Measurements from ENCODE around the gene TMTC1. TPM values are rescaled to one million over a fixed set of nuclear protein-coding genes. Genes with fewer than 3 reads are reported as not detected.
A peak's percentile ranks its signal among the peaks of the same experiment; 100 is the strongest.

The TMTC1 gene
- total and polyA plus RNA-seq, 3 donors from 2014 or later = 8.4 to 13.6 (median 11.5) TPM

DNA sequence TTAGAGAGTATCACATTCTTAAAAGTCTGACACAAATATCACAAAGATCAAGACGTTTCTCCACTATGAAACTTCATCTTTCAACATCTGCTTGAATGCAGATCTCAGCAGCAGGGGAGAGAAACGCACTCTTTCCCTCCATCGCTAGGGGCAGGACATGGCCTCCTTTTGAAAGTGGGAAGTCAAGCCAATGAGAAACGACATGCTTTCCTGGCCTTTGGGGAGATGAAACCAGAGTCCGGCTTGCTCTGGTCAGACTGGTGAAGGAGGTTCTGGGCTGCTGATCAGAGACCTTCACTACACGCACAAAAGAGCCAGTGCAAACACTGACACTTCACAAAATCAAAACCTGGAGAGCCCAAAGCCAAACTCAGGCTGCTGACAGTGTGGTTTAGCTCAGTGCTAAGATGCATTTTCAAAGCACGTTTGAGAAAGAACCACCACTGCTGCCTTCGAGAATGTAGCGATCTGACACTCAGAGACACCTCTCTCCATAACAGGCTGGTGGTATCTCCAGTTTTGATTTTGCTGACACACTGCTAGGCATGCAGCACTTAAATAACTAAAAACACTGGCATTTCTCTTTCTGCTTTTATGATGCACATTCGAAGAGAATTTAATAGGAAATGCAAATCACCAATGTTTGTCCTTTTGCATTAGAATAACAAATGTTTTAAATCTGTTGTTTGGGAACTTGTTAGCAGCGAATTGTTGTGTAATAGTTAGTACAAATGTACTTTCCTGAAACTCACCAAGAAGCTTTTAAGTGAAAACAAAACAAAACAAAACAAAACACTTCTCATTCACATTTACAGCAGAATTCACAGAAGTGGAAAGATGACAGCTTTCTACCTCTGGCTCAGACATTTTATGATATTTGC lies 192.4 kb downstream of the TMTC1 start:
- WGBS, 2 donors = 44 to 51% methylated on average over 11 of the region's 11 CpGs

DNA sequence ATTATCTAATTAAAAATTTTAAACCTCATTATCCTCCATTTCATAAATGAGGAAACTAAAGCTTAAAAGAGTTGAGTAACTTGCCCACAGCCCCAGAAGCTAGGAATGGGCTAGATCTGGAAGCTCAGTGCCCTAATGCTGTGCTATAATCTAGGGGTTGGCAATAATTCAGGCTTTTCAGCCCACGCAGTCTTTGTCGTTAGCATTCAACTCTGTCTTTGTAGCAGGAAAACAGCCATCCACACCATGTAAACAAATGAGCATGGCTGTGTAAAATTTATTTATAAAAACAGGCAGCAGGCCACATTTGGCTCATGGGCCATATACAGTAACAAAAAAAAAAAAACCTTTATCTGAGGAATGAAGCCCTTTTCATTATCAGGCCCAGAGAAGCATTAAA lies 193.9 kb downstream of the TMTC1 start:
- Histone ChIP-seq H3K4me1 (no peaks in the 10 kb centered on the region), H3K4me3 (no peak overlapping the region), H3K27ac (no peak overlapping the region), H3K27me3 (no peaks in the 10 kb centered on the region), H3K9me3 (no peaks in the 10 kb centered on the region), H3K36me3 (ENCODE audit: low read depth, missing control alignments) (no peaks in the 10 kb centered on the region)
- TF ChIP-seq POLR2A (IDR thresholded peaks at IDR 0.05) = no peak
- TF ChIP-seq, protein P1, sequence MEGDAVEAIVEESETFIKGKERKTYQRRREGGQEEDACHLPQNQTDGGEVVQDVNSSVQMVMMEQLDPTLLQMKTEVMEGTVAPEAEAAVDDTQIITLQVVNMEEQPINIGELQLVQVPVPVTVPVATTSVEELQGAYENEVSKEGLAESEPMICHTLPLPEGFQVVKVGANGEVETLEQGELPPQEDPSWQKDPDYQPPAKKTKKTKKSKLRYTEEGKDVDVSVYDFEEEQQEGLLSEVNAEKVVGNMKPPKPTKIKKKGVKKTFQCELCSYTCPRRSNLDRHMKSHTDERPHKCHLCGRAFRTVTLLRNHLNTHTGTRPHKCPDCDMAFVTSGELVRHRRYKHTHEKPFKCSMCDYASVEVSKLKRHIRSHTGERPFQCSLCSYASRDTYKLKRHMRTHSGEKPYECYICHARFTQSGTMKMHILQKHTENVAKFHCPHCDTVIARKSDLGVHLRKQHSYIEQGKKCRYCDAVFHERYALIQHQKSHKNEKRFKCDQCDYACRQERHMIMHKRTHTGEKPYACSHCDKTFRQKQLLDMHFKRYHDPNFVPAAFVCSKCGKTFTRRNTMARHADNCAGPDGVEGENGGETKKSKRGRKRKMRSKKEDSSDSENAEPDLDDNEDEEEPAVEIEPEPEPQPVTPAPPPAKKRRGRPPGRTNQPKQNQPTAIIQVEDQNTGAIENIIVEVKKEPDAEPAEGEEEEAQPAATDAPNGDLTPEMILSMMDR (IDR thresholded peaks at IDR 0.05) = no peak
- no peak for DNase-seq
- 70 to 100% methylated on average over 1 to 2 of the region's 2 CpGs for WGBS, 2 donors
- intact Hi-C loops (cut with DNase I; ENCODE audit: low total_unique reads) = no loop called here

More for the DNA sequence above, 192.4 kb downstream of the TMTC1 start:
- Histone ChIP-seq H3K27me3 (no peaks in the 10 kb centered on the region), H3K9me3 (no peaks in the 10 kb centered on the region), H3K4me3 (no peak overlapping the region), H3K4me1 (no peaks in the 10 kb centered on the region), H3K27ac (no peak overlapping the region), H3K36me3 (ENCODE audit: low read depth, missing control alignments) (no peaks in the 10 kb centered on the region)
- peak; percentile 26 for DNase-seq
- intact Hi-C loops (cut with DNase I; ENCODE audit: low total_unique reads) = no loop called here
- TF ChIP-seq, protein P1 (IDR thresholded peaks at IDR 0.05) = peak in 2 of 3 experiments; percentile 22 to 23
- no peak for TF ChIP-seq POLR2A (IDR thresholded peaks at IDR 0.05)

DNA sequence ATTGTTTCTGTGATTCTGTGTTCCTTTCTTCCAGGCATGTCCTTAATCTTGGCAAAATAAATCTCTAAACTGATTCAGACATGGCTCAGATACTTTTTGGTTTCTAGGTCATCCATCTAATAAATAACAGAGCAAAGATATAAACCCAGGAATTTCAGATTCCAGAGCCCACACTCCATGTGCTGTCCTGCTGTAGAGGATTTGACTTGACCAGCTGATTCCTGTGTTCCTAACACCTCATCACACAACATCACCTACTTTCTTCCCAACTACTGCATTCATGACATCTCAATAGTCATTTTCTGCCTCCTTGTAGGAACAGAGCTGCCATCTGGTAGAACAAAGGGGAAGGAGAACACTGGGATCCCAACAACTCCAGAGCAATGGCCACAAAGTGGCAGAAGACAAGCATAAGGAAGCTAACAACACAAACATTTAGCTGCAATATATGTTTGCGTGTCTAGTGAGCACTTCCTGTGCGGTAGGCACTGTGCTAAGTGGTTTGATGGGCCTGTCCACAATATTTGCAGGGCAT lies 194.4 kb downstream of the TMTC1 start:
- WGBS, 2 donors = 91 to 98% methylated on average over 2 of the region's 2 CpGs
- Histone ChIP-seq H3K27me3 (no peaks in the 10 kb centered on the region), H3K4me1 (no peaks in the 10 kb centered on the region), H3K9me3 (no peaks in the 10 kb centered on the region), H3K36me3 (ENCODE audit: low read depth, missing control alignments) (no peaks in the 10 kb centered on the region), H3K27ac (no peak overlapping the region), H3K4me3 (no peak overlapping the region)
- no peak for TF ChIP-seq POLR2A (IDR thresholded peaks at IDR 0.05)
- TF ChIP-seq, protein P1 (IDR thresholded peaks at IDR 0.05) = no peak
- DNase-seq = no peak
- intact Hi-C loops (cut with DNase I; ENCODE audit: low total_unique reads) = no loop called here

DNA sequence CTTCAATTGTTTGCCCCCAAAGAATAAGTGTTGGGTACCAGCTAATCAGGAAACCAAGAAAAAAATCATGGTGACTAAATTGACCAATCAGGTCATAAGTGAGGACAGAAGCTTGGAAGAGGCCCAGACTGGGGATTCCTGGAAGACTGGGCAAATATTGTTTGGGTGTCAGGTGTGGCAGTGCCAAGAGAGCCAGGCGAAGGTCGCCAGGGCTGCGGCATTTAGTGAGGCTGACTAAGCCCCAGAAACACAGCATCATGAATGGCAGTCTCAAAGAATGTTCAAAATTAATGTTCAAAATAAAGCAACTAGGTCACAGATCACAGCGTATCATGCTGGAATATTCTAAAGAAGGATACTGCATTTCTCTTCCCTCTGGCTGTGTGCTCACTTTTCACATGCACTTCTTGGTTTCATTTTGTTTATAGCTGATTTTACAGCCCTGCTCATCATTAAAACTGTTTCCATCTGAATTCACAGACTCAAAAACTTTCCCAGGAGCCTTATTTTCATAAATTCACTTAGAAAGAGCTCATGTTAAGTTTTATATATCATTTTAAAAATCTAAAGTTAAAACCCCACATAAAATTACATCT lies 201.0 kb downstream of the TMTC1 start:
- intact Hi-C loops (cut with DNase I; ENCODE audit: low total_unique reads) = no loop called here
- peaks cover 26% of the 10 kb centered on the region for H3K4me1 ChIP-seq
- DNase-seq = no peak
- no peak overlapping the region for H3K4me3 ChIP-seq
- H3K27ac ChIP-seq = peak overlapping the region; percentile 6 to 59
- 48 to 70% methylated on average over 4 of the region's 4 CpGs for WGBS, 2 donors
- no peaks in the 10 kb centered on the region for H3K9me3 ChIP-seq
- no peaks in the 10 kb centered on the region for H3K27me3 ChIP-seq
- TF ChIP-seq, protein P1 (IDR thresholded peaks at IDR 0.05) = no peak
- no peak for TF ChIP-seq POLR2A (IDR thresholded peaks at IDR 0.05)
- H3K36me3 ChIP-seq (ENCODE audit: low read depth, missing control alignments) = no peaks in the 10 kb centered on the region
